HG02970 (cell line): ENCODE measurements around the gene IZUMO4.

Experiments used
- ATAC-seq: cut with Tn5 transposase; IDR thresholded peaks from one replicate; pipeline ENCODE4 v1.9.1; 2021; ENCODE audit warnings: mild to moderate bottlenecking, moderate library complexity, moderate number of reproducible peaks; ENCODE audit not compliant: unreplicated experiment, low FRiP score

IZUMO4 gene

DNA sequence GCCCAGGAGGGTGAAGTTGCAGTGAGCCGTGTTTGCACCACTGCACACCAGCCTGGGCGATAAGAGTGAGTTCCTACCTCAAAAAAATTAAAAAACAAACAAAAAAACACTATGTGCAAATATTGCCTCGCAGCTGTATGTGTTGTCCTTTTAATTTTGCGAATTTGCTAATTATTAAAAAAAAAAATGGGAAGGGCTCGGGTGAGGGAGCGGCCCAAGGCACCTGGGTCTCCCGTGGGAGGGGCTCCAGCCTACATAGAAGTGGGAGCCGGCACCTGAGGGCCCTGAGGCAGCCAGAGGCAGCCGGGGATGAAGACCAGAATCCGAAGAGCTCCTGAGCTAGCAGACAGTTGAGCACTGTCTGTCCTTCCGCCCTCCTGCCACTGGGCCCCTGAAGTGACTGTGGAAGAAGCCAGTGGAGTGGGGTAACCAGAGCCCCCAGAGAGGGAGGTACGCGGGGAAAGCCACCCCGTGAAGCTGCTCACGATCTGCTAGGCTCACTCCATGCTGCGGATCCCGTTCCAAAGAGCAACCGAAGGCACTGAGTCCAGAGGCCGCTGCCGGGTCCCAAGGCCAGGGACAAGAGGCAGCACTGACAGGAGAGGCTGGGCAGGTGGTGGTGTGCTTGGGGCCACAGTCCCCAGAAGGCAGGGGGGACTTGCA is 6.5 kb downstream of the IZUMO4 start:
- ATAC-seq: no peak

GRCh38 chr19:2108251-2109016 is 11.7 kb downstream of the IZUMO4 start:
- ATAC-seq: no peak

DNA sequence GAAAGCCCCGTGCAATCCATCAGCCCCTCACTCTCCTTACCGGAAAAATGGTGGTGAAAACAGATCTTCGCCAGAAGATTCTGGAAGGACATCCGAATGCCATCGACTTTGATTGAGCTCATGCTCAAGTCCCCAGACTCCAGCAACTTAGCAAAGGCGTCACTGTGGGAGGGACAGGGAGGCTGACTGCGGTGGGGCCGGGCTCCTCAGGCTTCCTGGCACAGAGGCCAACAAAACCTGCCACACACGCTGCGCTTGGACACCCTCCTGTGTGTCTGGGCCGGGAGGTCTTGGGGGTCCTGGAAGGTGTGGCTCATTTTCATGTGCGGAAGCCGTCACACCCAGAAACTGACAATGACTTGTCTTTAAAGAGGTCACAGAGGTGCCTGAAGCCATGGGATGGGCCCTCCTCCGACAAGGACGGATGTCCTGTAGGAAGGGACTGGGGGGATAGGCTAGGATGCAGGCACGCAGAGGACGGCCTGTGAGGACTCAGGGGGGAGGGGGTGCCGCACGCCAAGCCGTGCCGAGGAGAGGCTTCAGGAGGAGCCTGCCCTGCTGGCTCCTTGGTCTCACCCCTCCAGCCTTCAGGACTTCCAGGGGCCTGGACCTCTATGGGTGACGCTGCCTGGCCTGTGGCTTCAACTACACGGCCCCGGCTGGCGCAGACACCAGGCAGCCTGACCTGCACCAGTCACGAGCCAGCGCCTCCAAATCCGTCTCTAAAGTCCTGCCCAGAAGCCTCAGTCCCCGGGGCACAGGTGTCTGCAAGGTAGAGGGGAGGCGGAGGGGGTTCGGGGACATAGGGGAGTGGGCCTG is 12.5 kb downstream of the IZUMO4 start:
- no peak for ATAC-seq

GRCh38 chr19:2110822-2111221 is 14.1 kb downstream of the IZUMO4 start:
- no peak for ATAC-seq

DNA sequence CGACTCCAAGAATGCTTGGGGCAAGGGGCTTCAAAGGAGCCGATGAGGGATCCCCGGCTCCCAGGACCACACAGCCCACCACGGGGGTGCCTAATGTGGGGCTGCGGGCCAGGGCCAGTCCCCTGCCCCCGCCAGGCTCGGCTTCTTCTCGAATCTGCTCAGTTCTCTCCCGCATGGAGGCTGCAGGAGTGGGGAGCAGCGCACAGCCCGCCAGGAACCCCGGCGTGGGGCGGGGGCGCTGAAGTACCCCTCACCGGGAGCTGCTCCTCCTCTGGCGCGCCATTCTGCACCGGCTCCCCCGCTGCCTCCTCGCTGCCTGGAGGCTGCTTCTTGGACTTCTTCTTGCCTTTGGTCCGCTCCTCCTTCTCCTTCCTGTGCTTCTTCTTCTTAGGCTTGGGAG is 14.7 kb downstream of the IZUMO4 start:
- ATAC-seq: no peak

DNA sequence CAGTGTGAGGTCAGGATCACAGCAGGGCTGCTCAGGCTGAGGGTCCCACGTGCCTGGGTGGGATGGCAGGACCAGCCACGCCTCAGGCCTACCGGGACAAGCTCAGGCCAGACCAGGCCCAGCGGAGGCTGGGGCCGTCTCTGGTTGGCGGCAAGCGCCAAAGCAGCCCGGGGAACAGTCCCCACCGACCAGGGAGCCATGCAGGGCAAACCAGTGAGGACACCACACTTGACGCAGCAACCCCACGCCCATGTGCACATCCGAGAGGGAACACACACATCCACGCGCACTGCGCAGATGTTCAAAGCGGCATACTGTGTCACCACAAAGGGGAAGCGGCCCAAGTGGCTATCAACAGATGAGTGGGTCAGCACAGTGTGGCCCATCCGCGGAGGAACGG is 15.2 kb downstream of the IZUMO4 start:
- no peak for ATAC-seq

- no peak for ATAC-seq
Measured at GRCh38 chr19:2112516-2113320, 16.0 kb downstream of the IZUMO4 start.

GRCh38 chr19:2113439-2114211 is 16.9 kb downstream of the IZUMO4 start:
- no peak for ATAC-seq

DNA sequence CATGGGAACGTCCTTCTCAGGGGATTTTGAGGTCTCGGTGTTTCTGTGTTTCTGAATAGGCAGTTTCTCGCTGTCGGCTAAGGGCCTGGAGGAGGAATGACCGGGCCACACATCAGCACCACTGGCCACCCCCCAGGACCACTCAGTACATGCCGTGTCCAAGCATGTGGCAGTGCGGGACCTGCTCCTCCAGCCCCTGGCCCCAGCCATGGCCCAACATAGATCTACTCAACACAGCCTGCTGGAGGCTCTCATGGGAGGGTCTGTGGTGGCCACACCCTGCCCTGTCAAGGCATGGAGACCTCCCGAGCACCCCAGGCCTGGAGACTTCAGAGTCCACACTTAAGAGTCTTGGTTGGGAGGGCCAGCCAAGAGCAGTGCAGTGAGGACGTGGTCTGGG is 17.5 kb downstream of the IZUMO4 start:
- no peak for ATAC-seq

GRCh38 chr19:2114821-2115220 is 18.1 kb downstream of the IZUMO4 start:
- ATAC-seq: no peak

GRCh38 chr19:2115324-2115723 is 18.6 kb downstream of the IZUMO4 start:
- no peak for ATAC-seq

GRCh38 chr19:2115911-2116426 is 19.3 kb downstream of the IZUMO4 start:
- no peak for ATAC-seq

- no peak for ATAC-seq
Measured at GRCh38 chr19:2116507-2116906, 19.8 kb downstream of the IZUMO4 start.

GRCh38 chr19:2117215-2117960 is 20.7 kb downstream of the IZUMO4 start:
- ATAC-seq: no peak

DNA sequence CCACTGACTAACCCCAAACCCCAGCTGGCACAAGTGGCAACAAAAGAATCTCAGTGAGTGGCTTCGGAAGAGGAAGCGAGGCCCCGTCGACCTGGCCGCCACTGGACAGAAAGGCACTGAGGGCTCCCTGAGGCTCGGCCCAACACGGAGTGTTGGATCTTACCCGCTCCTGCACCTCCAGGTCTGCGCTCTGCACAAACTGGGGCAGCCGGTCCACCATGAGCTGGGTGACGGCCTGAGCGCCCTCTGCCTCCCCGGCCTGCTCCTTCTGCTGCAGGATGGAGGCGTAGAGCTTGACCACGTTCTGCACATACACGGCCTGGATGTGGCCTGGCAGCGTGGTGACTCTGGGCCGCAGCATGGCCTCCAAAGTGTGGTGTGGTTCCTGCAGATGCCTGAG is 21.7 kb downstream of the IZUMO4 start:
- no peak for ATAC-seq

DNA sequence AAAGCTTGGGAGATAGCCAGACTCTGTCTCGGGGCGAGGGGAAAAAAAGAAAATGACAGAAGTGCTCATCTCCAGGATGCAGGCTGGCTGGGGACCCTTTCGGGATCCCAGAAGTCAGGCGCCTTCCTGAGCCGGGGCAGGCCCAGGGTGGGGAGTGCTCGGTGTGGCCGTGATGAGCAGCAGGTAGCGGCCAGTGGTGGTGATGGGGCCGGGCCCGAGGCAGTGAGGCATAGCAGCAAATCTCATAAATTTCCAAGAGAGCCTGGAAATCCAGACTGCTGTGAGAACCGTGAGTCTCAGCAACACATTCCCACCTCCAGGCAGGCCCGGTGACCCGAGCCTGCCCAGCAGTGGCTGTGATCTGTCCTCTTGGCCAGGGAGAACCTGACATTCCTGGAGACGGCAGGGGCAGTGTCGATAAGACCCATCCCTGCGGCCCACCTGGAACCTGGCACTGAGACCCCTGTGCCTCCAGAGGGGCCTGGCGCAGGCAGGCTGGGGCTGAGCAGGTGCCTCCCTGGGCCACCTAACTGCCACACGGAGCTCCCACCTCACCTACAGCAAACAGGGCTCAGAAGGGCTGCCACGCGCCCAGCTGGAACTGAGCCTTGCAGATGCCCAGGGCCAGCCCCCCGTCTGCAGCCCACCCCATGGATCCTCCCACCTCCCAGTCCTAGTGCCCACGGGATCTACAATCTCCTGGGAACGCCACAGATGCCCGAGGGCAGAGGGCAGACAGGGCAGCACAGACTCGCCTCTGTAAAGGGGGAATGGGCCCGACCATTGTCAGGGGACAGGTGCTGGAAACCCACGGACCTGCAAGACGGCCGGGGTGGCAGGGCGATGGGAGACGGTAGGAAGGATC is 23.4 kb downstream of the IZUMO4 start:
- no peak for ATAC-seq

DNA sequence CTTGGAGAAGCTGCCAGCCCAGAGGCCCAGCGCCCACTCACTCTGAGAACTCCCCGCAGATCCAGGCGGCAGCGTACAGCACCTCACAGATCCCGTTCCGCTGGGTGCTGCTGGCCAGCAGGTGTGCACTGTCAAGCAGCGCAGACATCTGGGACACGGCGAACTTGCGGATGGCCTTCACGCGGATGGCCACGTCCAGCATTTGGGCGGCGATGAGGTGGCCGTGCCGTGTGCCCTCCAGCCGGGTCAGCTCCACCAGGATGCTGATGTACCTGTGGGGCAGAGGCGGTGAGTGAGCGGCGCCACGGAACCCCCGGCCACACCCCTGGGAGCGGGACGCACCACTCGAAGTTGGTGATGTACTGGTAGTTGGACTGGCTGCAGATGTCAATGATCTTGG is 24.1 kb downstream of the IZUMO4 start:
- no peak for ATAC-seq
